PC-3 (cell line): Measurements from ENCODE around the gene BATF. TPM values are rescaled to one million over a fixed set of nuclear protein-coding genes. Genes with fewer than 3 reads are reported as not detected.

Experiments
- ATAC-seq: fragments of 200-7000 bp; cut with Tn5 transposase; 2 replicates; pipeline ENCODE4 v1.9.1; 2020; ENCODE audit warnings: mild to moderate bottlenecking, moderate library complexity
- BruUV-seq: library from RNA; stranded (reverse); fragments of 400-500 nt; replicated peaks from 2 replicates; lab custom pipeline; 2021; lab: Mats Ljungman, UMichigan
- CTCF ChIA-PET: fragments of 300-600 bp; sonication (Branson Sonifier 250); formaldehyde crosslinking; loops from one replicate; lab custom pipeline; 2022; ENCODE audit warnings: antibody characterized with exemption; lab: Charles Lee
- POLR2A ChIA-PET: fragments of 300-600 bp; sonication (Branson Sonifier 250); formaldehyde crosslinking; loops from one replicate; lab custom pipeline; 2022; ENCODE audit warnings: antibody characterized with exemption; ENCODE audit not compliant: unreplicated experiment; lab: Charles Lee
- DNase-seq: peaks from one replicate; pipeline ENCODE4 v3.0.0-alpha.2; 2015
- H2AFZ ChIP-seq: fragments of 300-600 bp; sonication (generic); 2 replicates; pipeline ENCODE4 v1.6.0; 2016; ENCODE audit warnings: antibody characterized with exemption, low read length
- H3F3A ChIP-seq: fragments of 300-600 bp; sonication (generic); one replicate; pipeline ENCODE4 v1.6.0; 2017; ENCODE audit warnings: antibody characterized with exemption, low read length, control low read depth, mild to moderate bottlenecking; ENCODE audit not compliant: unreplicated experiment
- H3K27ac ChIP-seq: fragments of 300-600 bp; sonication (generic); 2 replicates; pipeline ENCODE4 v1.5.1; 2016; ENCODE audit warnings: mild to moderate bottlenecking, low read length
- H3K27me3 ChIP-seq: fragments of 300-600 bp; sonication (generic); 2 replicates; pipeline ENCODE4 v1.6.1; 2016; ENCODE audit warnings: low read length, mixed read lengths
- H3K36me3 ChIP-seq: fragments of 300-600 bp; sonication (generic); 2 replicates; pipeline ENCODE4 v1.6.1; 2016; ENCODE audit warnings: low read depth, mixed run types, low read length, mixed read lengths
- H3K4me1 ChIP-seq: fragments of 300-600 bp; sonication (generic); 2 replicates; pipeline ENCODE4 v1.5.1; 2016; ENCODE audit warnings: low read length; ENCODE audit not compliant: insufficient read depth
- H3K4me2 ChIP-seq: fragments of 300-600 bp; sonication (generic); 2 replicates; pipeline ENCODE4 v1.6.0; 2016; ENCODE audit warnings: low read length
- H3K4me3 ChIP-seq: fragments of 300-600 bp; sonication (generic); 2 replicates; pipeline ENCODE4 v1.5.1; 2016; ENCODE audit warnings: mild to moderate bottlenecking, low read length, mixed read lengths
- H3K79me2 ChIP-seq: fragments of 300-600 bp; sonication (generic); 2 replicates; pipeline ENCODE4 v1.6.1; 2017; ENCODE audit warnings: low read length, mixed read lengths
- H3K9ac ChIP-seq: fragments of 300-600 bp; sonication (generic); 2 replicates; pipeline ENCODE4 v1.6.0; 2016; ENCODE audit warnings: mild to moderate bottlenecking, low read length
- H3K9me2 ChIP-seq: fragments of 300-600 bp; sonication (generic); replicated peaks from 2 replicates; pipeline ENCODE4 v1.6.1; 2016; ENCODE audit warnings: mixed run types, low read length, mixed read lengths
- H3K9me3 ChIP-seq: fragments of 300-600 bp; sonication (generic); 2 replicates; pipeline ENCODE4 v1.6.1; 2016; ENCODE audit warnings: low read length, mixed read lengths
- H4K20me1 ChIP-seq: fragments of 300-600 bp; sonication (generic); 2 replicates; pipeline ENCODE4 v1.6.1; 2016; ENCODE audit warnings: low read length, mixed read lengths
- EZH2 ChIP-seq: fragments of 300-600 bp; sonication (generic); IDR thresholded peaks from one replicate; pipeline ENCODE4 v1.6.1; 2017; ENCODE audit warnings: antibody characterized with exemption, mild to moderate bottlenecking, low read length; ENCODE audit not compliant: unreplicated experiment
- EZH2phosphoT487 ChIP-seq: fragments of 300-600 bp; sonication (generic); IDR thresholded peaks from 2 replicates; pipeline ENCODE4 v1.6.1; 2018; ENCODE audit warnings: mild to moderate bottlenecking, antibody characterized with exemption, low read length, borderline replicate concordance
- intact Hi-C: fragments of 100-400 bp; cut with micrococcal nuclease; formaldehyde crosslinking; loops from 2 replicates; pipeline ENCODE4 v1.9.0; 2023
- total RNA-seq: library from RNA; depleted of rRNA; stranded (reverse); fragments of >200 nt; gene quantifications from 2 replicates; pipeline ENCODE4 v1.2.3, GENCODE V29; 2014
- TF ChIP-seq, protein P1 (sequence below): fragments of 300-600 bp; sonication (generic); conservative IDR thresholded peaks from 2 replicates; pipeline ENCODE4 v1.5.1; 2017; ENCODE audit warnings: antibody characterized with exemption, low read depth, mild to moderate bottlenecking, low read length

The BATF gene
- total RNA-seq, 1 experiment from 2014 or later = not detected

DNA sequence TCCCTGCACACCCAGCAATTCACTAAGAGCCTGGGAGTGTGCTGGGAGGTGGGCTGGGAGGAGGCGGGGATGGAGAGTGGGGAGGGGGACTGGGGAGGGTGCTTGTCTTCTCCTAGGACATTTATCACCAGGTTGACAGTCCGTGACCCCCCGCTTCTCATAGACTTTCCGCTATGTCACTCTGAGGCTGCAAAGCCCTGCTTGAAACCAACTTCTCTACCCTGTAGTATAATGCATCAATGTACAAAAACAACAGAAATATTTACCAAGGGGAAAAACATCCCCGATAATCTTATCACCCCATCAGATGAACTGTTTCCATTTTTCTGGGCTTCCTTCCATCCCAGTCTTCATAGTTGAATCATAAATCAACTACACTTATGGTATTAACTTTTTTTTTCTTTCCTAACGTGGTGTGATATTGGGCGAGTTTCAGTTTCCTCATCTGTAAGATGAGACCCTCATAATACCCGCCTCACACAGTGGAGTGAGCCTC lies 28.6 kb upstream of the BATF start:
- CTCF ChIA-PET = no interaction called here
- intact Hi-C loops = no loop called here
- Histone ChIP-seq H3K9ac (no peak overlapping the region), H3K9me3 (no peaks in the 10 kb centered on the region), H3K27me3 (no peaks in the 10 kb centered on the region), H3K9me2 (no peaks in the 10 kb centered on the region), H3K4me2 (no peak overlapping the region), H3K4me1 (peaks cover 3% of the 10 kb centered on the region; the same call in 1 of the 2 replicates), H3F3A (no peaks in the 10 kb centered on the region), H3K36me3 (no peaks in the 10 kb centered on the region), H2AFZ (no peak overlapping the region), H3K4me3 (no peak overlapping the region), H3K27ac (no peak overlapping the region), H4K20me1 (no peaks in the 10 kb centered on the region), H3K79me2 (no peaks in the 10 kb centered on the region)
- TF ChIP-seq, protein P1, sequence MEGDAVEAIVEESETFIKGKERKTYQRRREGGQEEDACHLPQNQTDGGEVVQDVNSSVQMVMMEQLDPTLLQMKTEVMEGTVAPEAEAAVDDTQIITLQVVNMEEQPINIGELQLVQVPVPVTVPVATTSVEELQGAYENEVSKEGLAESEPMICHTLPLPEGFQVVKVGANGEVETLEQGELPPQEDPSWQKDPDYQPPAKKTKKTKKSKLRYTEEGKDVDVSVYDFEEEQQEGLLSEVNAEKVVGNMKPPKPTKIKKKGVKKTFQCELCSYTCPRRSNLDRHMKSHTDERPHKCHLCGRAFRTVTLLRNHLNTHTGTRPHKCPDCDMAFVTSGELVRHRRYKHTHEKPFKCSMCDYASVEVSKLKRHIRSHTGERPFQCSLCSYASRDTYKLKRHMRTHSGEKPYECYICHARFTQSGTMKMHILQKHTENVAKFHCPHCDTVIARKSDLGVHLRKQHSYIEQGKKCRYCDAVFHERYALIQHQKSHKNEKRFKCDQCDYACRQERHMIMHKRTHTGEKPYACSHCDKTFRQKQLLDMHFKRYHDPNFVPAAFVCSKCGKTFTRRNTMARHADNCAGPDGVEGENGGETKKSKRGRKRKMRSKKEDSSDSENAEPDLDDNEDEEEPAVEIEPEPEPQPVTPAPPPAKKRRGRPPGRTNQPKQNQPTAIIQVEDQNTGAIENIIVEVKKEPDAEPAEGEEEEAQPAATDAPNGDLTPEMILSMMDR = no peak
- TF ChIP-seq EZH2 (no peak), EZH2phosphoT487 (no peak)
- POLR2A ChIA-PET = no interaction called here
- no TSS peak for BruUV-seq
- ATAC-seq (no peak), DNase-seq (no peak)

DNA sequence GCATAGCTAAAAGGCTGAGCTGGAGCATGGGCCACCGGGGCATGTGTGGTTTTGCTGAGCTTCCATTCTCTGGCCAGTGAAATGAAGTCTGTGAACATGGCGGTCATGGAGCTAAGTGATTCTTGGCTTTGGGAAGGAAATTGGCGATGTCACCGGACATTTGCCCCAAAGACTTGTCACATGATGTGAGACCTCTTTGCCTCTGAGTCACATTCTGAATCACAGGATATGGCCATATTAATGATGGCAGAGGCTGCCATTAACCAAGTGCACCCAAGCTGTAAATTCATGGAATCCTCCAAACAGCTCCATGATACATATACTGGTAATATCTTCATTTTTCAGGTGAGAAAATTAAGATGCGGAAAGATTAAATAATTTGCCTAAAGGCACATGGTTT lies 27.4 kb upstream of the BATF start:
- no peaks in the 10 kb centered on the region for H4K20me1 ChIP-seq
- no peaks in the 10 kb centered on the region for H3K27me3 ChIP-seq
- DNase-seq = peak; percentile 13
- H3K9me3 ChIP-seq = no peaks in the 10 kb centered on the region
- no peak overlapping the region for H2AFZ ChIP-seq
- ATAC-seq = no peak
- H3K27ac ChIP-seq = no peak overlapping the region
- ChIA-PET POLR2A (no interaction called here), CTCF (interaction anchor here (0.8 kb wide), 1 partner anchor 62 kb away, joined by 5 read pairs; no protein-coding TSS in a partner anchor)
- no peak overlapping the region for H3K4me3 ChIP-seq
- H3K9ac ChIP-seq = no peak overlapping the region
- intact Hi-C loops = no loop called here
- no peak for TF ChIP-seq EZH2phosphoT487
- TF ChIP-seq, protein P1 = no peak
- no peak for TF ChIP-seq EZH2
- no peak overlapping the region for H3K4me2 ChIP-seq
- H3K79me2 ChIP-seq = no peaks in the 10 kb centered on the region
- no peaks in the 10 kb centered on the region for H3F3A ChIP-seq
- BruUV-seq = no TSS peak
- no peaks in the 10 kb centered on the region for H3K9me2 ChIP-seq
- H3K4me1 ChIP-seq = no peaks in the 10 kb centered on the region
- H3K36me3 ChIP-seq = no peaks in the 10 kb centered on the region

DNA sequence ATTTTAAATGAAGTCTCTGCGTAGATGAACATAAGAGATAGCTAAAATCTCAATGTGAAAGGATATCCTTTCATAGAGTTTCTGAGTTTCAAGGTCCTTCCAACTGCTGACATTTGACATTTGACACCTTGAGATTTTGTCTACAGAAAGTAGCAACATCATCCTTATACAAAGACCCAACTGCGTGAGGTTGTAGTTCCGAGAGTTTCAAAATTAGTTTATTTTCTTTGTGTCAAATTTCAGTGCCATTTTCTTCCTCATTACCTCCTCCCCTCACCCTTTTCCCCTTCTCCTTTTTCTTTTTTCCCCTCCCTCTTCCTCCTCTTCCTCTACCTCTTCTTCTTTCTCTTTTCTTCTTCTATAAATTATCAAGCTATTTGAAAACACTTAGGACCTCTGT lies 26.9 kb upstream of the BATF start:
- H3K27ac ChIP-seq = no peak overlapping the region
- intact Hi-C loops = no loop called here
- H2AFZ ChIP-seq = no peak overlapping the region
- no peak overlapping the region for H3K9ac ChIP-seq
- TF ChIP-seq EZH2phosphoT487 = no peak
- TF ChIP-seq, protein P1 = no peak
- no peak for TF ChIP-seq EZH2
- no peaks in the 10 kb centered on the region for H3F3A ChIP-seq
- H3K36me3 ChIP-seq = no peaks in the 10 kb centered on the region
- no peaks in the 10 kb centered on the region for H3K4me1 ChIP-seq
- ATAC-seq = no peak
- CTCF ChIA-PET = interaction anchor here (0.8 kb wide), 1 partner anchor 62 kb away, joined by 5 read pairs; no protein-coding TSS in a partner anchor
- H3K9me2 ChIP-seq = no peaks in the 10 kb centered on the region
- no TSS peak for BruUV-seq
- DNase-seq = no peak
- no peaks in the 10 kb centered on the region for H3K27me3 ChIP-seq
- H3K4me2 ChIP-seq = no peak overlapping the region
- POLR2A ChIA-PET = no interaction called here
- no peaks in the 10 kb centered on the region for H3K9me3 ChIP-seq
- no peak overlapping the region for H3K4me3 ChIP-seq
- no peaks in the 10 kb centered on the region for H4K20me1 ChIP-seq
- no peaks in the 10 kb centered on the region for H3K79me2 ChIP-seq
